HG03575 (cell line): ENCODE results near the gene SCNN1A.

Experiments used
- ATAC-seq: cut with Tn5 transposase; IDR thresholded peaks from one replicate; pipeline ENCODE4 v1.9.1; 2021; ENCODE audit not compliant: unreplicated experiment, insufficient number of reproducible peaks, low FRiP score; ENCODE audit errors: extremely low read depth

SCNN1A gene

DNA sequence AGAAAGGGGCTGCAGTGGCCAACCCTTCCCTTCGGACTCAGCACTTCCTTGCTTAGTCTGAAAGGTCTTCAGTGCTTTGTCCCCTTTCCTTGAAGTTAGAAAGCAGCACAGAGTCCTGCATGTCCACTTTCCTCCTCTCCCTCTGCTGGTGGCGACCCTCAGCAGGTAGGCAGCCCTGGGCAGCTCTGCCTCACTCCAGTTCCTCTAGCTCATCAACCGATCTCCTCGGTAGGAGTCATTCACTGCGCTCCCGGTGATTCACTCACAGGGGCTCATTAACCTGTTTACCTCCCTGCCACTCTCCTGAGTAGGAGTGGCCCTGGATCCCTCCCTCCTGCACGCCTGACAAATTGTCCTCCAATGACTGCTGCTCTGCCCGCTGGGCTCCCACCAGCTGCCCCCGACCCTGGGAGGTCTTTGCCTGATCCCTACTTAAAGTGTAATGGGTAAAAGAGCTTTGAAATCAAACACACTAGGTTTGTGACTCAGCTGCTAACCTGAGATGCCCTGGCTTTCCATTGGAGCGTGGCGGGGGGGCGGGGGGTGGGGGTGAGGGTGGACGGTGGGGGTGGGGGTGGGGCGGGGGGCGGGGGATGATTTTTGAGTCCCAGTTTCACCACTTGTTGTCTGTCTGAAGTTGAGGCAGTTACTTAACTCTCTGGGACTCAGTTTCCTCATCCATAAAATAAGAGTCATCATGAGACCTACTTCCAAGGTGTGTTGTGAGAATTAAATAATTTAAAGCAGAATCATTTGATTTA lies 4.2 kb downstream of the SCNN1A start:
- ATAC-seq = no peak

DNA sequence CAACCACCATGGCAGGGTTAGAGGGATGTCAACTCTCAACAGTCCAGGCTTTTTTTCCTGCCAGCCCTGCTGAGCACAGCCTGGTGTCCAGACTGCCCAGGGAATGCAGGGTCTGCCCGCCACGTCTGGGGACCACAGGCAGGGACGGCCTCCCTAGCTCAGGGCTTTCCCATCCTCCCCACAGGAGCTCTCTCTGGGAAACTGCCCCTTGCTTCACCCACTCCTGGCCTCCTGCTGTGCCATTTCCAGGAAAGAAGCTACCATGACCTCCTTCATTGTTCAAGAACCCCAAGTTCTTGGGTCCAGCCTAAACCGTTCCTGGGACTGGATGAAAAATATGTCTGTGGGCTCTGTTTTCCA lies 4.8 kb downstream of the SCNN1A start:
- ATAC-seq = no peak

DNA sequence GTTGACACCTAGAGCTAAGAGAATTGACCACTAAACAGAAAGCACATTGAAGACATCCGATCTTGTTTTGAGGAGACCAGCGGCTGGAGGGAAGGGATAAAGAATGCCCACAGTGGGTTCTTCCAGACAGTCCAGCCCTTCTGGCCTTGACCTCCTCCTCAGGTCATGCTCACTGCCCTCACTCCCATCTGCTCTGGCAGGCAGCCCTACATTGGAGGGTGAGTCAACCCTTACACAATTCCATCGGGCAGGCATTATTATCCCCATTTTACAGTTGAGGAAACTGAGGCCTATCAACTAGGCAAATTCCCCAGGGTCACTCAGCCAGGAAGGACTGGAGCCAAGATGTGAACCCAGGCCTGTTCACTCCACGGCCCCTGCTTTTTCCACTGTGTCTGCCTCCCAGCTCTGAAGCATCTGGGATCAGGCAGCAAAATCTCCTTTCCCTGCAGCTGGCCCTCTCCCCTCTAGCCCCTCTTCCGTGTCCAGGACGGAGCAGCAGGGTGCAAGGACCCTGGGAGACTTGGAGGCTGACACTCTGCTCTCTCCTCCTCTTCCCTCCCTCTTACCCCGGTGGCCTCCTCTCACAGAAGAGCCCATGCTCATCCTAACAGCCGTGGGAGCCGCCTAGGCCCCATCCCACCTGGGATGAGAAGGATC lies 5.3 kb downstream of the SCNN1A start:
- ATAC-seq = no peak

DNA sequence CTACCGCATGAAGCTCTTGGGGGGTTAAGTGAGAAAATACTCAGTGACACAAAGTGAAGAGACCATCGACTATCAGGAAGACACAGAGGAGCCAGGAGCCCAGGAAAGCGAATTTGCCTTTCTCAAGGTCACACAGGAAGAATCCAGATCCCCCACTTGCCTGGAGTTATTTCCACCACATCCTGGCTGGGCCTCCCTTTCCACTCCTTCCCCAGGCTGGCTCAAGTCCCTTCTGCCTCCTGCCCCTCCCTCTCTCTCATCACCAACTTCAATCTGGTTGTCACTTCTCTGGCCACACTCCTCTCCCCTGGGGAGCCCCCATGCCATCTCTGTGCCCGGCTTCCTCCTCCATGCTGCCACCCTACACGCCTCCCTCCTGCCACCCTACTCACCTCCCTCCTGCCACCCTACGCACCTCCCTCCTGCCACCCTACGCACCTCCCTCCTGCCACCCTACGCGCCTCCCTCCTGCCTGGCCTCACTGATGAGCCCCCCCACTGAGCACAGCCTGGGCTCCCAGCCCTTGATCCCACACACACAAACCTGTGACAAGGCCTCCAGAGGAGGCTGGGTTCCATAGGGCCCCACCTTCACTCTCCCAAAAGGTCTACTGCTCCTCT lies 6.3 kb downstream of the SCNN1A start:
- no peak for ATAC-seq

DNA sequence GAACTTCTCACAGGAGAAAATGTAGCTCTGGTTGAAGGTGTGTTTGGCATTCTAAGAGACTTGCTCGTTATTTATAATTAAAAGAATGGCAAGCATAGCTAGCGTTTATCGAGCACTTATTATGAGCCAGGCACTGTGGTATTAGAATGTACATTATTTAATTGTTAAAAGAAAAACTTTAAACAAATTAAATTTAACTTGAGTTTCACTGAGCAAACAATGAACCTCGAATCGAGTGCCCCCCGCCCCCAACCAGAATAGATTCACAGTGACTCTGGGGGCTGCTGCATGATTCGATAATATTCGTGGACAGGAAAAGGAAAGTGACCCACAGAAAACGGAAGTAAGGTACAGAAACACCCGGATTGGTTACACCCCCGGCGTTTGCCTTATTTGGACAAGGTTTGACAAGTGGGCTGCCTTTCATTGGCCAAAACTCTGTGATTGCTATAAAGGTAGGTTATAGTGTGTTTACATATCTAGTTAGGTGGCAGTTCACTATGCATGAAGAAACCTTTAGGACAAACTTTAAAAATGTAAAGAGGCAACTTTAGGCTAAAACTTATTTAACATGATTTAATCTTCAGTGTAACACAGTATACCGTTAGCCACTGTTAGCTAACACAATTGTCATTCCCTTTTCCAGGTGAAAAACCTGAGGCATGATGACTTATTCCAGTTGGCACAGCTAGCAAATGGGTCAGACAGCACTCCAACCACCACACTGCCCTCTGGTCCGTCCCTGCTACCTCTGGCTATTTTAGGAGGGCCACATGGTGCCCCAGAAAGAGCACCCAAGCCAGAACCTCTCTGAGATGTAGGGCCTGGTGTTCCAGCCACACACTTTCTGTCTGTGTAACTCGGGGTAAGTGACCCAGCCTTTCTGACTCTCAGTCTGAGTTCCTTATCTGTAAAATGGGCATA lies 7.1 kb downstream of the SCNN1A start:
- no peak for ATAC-seq

GRCh38 chr12:6367065-6367968 lies 8.0 kb downstream of the SCNN1A start:
- no peak for ATAC-seq

DNA sequence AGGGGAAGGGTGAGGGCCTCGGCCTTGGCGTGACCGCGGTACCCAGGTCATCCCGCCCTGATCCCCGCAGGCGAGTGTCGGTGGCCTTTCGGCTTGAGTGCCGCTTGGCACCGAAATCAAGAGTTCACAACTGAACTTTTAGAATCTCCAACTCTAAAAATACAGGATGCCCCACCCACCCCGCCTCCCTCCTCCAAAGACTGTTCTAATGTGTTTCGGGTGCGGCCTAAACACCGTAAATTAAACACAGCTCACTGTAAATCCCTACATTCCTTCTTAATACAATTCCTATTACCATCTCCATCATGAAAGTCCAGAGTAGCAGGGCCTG lies 11.4 kb downstream of the SCNN1A start:
- no peak for ATAC-seq

GRCh38 chr12:6363330-6364043 lies 11.9 kb downstream of the SCNN1A start:
- ATAC-seq = no peak

GRCh38 chr12:6363010-6363329 lies 12.4 kb downstream of the SCNN1A start:
- ATAC-seq = no peak

GRCh38 chr12:6362403-6362802 lies 13.0 kb downstream of the SCNN1A start:
- no peak for ATAC-seq

- ATAC-seq = no peak
These were observed 13.5 kb downstream of the SCNN1A start for GRCh38 chr12:6361834-6362233.

DNA sequence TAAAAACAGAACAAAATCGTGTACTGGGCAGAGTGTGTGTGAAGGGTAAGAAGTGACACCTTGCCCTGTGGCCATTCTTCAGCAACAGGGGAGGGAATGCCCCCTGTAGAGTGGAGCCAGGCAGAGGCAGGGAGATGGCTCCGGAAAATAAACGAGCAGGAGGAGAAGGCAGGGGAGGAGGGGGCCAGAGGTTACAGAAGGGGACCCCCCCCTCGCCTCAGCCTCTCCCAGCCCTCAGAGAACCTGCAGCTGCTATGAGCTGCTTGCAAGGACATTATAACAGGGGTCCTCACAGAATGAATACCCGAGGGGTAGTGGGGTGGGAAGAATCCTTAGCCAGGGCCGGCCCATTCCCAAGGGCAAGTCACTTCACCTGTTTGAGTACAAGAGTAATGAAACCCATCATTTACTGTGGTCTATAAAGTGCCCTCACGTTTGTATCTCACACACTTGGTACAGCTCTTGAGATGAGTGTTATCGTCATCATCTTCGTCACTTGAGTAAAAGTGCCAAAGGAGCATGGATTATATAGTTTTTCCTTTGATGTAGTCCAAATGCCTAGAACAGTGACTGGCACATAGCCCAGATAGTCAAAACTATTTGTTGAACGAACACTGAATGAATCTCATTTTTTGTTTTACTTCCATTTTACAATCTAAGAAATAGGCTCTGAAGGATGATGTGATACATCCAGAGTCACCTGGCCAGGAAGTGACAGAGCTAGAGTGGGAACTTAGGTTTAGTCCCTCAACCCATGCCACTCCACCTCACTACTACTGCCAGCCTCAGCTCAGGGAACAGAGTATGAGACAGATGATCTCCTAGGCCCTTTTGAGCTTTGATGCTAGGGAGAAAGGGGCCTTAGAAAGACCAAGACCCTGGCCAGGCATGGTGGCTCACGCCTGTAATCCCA lies 14.5 kb downstream of the SCNN1A start:
- no peak for ATAC-seq

DNA sequence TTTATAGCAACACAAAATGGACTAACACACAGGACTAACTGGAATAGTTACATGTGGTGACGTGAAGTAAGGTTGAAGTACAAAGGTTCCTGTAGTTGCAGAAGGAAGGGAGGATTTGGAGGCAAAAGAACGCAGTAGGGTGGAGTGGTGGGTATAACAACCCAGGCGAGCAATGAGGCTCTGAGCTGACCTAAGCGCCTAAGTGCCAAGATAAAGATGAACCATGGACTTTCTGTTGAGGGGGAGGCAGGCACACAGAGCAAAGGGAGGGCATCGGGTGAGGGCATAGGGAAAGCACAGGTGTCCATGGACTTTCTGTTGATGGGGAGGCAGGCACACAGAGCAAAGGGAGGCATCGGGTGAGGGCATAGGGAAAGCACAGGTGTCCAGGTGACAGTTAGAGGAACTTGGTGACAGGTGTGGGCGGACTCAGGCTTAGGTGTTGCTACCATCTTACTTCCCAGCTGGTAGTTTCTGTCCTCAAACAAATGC lies 15.2 kb downstream of the SCNN1A start:
- no peak for ATAC-seq

GRCh38 chr12:6358881-6359280 lies 16.5 kb downstream of the SCNN1A start:
- ATAC-seq = no peak

- ATAC-seq = no peak
These were observed 19.0 kb downstream of the SCNN1A start for GRCh38 chr12:6356374-6356820.

- no peak for ATAC-seq
These were observed 19.6 kb downstream of the SCNN1A start for GRCh38 chr12:6355491-6356373.
